SK-N-SH treated with all-trans-retinoic acid at 6 μM for 48 hours (cell line): ENCODE results near the gene WDR59.

ENCODE experiments used
- ATAC-seq: fragments of 200-7000 bp; cut with Tn5 transposase; 3 replicates; pipeline ENCODE4 v1.9.1; 2020; ENCODE audit warnings: mild to moderate bottlenecking, moderate library complexity
- ARNTL ChIP-seq: fragments of 450-650 bp; formaldehyde crosslinking; IDR thresholded peaks from 2 replicates; pipeline ENCODE4 v1.5.0; 2020; ENCODE audit warnings: low read depth, mild to moderate bottlenecking, moderate library complexity, borderline replicate concordance
- CSDC2 ChIP-seq: fragments of 250-450 bp; sonication (Bioruptor Pico); IDR thresholded peaks from 2 replicates; pipeline ENCODE4 v1.5.0; 2020; ENCODE audit warnings: mild to moderate bottlenecking, moderate library complexity
- ESRRG ChIP-seq: fragments of 250-450 bp; sonication (Bioruptor Pico); IDR thresholded peaks from 2 replicates; pipeline ENCODE4 v1.6.1; 2021; ENCODE audit warnings: mild to moderate bottlenecking
- GLIS3 ChIP-seq: fragments of 250-450 bp; sonication (Bioruptor Pico); IDR thresholded peaks from 2 replicates; pipeline ENCODE4 v1.5.0; 2020; ENCODE audit warnings: mild to moderate bottlenecking, moderate library complexity
- ISL1 ChIP-seq: fragments of 250-450 bp; sonication (Bioruptor Pico); IDR thresholded peaks from 2 replicates; pipeline ENCODE4 v2.1.2; 2022; ENCODE audit warnings: mild to moderate bottlenecking, moderate library complexity
- OSR1 ChIP-seq: fragments of 250-450 bp; sonication (Bioruptor Pico); IDR thresholded peaks from 2 replicates; pipeline ENCODE4 v1.8.0; 2022; ENCODE audit warnings: moderate library complexity, mild to moderate bottlenecking, inconsistent platforms
- PPARA ChIP-seq: fragments of 250-450 bp; sonication (Bioruptor Pico); IDR thresholded peaks from 2 replicates; pipeline ENCODE4 v1.5.0; 2020; ENCODE audit warnings: mild to moderate bottlenecking, borderline replicate concordance
- RARB ChIP-seq: fragments of 250-450 bp; sonication (Bioruptor Pico); IDR thresholded peaks from 2 replicates; pipeline ENCODE4 v1.8.0; 2021; ENCODE audit warnings: mild to moderate bottlenecking, moderate library complexity
- SNAI2 ChIP-seq: fragments of 250-450 bp; sonication (Bioruptor Pico); IDR thresholded peaks from 2 replicates; pipeline ENCODE4 v1.5.0; 2020; ENCODE audit warnings: mild to moderate bottlenecking, moderate library complexity
- TCF4 ChIP-seq: fragments of 250-450 bp; sonication (Bioruptor Pico); IDR thresholded peaks from 2 replicates; pipeline ENCODE4 v1.8.0; 2021; ENCODE audit warnings: mild to moderate bottlenecking, moderate library complexity, borderline replicate concordance
- TOX ChIP-seq: fragments of 250-450 bp; sonication (Bioruptor Pico); IDR thresholded peaks from 2 replicates; pipeline ENCODE4 v1.8.0; 2021; ENCODE audit warnings: mild to moderate bottlenecking, moderate library complexity, borderline replicate concordance
- ZC3H10 ChIP-seq: fragments of 250-450 bp; sonication (Bioruptor Pico); IDR thresholded peaks from 2 replicates; pipeline ENCODE4 v1.5.1; 2021; ENCODE audit warnings: mild to moderate bottlenecking, moderate library complexity
- ZFP3 ChIP-seq: fragments of 250-450 bp; sonication (Bioruptor Pico); IDR thresholded peaks from 2 replicates; pipeline ENCODE4 v1.5.0; 2020; ENCODE audit warnings: mild to moderate bottlenecking, moderate library complexity
- ZFP30 ChIP-seq: fragments of 450-650 bp; formaldehyde crosslinking; IDR thresholded peaks from 2 replicates; pipeline ENCODE4 v1.5.0; 2022; ENCODE audit warnings: mild to moderate bottlenecking, moderate library complexity
- ZNF565 ChIP-seq: fragments of 450-650 bp; formaldehyde crosslinking; conservative IDR thresholded peaks from 2 replicates; pipeline ENCODE4 v1.5.0; 2020; ENCODE audit warnings: low read depth, mild to moderate bottlenecking, moderate library complexity
- ZNF70 ChIP-seq: fragments of 450-650 bp; formaldehyde crosslinking; IDR thresholded peaks from 2 replicates; pipeline ENCODE4 v1.5.0; 2020; ENCODE audit warnings: mild to moderate bottlenecking, moderate library complexity
- TF ChIP-seq, protein P1 (sequence below): fragments of 250-450 bp; sonication (Bioruptor Pico); IDR thresholded peaks from 2 replicates; pipeline ENCODE4 v1.5.0; 2020; ENCODE audit warnings: mild to moderate bottlenecking, moderate library complexity
- TF ChIP-seq, protein P2 (sequence below): fragments of 250-450 bp; sonication (Bioruptor Pico); IDR thresholded peaks from 2 replicates; pipeline ENCODE4 v1.5.1; 2020; ENCODE audit warnings: low read depth, mild to moderate bottlenecking, moderate library complexity
- TF ChIP-seq, protein P3 (sequence below): fragments of 250-450 bp; sonication (Bioruptor Pico); IDR thresholded peaks from 2 replicates; pipeline ENCODE4 v1.8.0; 2021; ENCODE audit warnings: low read depth, mild to moderate bottlenecking, moderate library complexity, borderline replicate concordance
- TF ChIP-seq, protein P4 (sequence below): fragments of 250-450 bp; sonication (Bioruptor Pico); IDR thresholded peaks from 2 replicates; pipeline ENCODE4 v1.5.1; 2021; ENCODE audit warnings: mild to moderate bottlenecking, moderate library complexity

Gene WDR59

DNA sequence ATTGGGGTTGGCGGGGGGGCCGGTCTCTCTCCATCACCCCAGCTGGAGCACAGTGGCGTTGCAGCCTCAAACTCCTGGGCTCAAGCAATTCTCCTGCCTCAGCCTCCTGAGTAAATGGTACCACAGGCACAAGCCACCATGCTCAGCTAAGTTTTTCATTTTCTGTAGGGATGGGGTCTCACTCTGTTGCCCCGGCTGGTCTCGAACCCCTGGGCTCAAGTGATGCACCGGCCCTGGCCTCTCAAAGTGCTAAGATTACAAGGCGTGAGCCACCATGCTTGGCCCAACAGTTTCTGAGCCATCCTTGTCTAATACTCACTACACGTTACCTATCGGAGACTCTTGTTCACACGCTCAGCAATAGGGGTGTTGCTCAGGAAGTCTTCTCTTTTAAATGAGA, 11.6 kb downstream of the WDR59 start:
- no peak for ATAC-seq
- TF ChIP-seq, protein P1, sequence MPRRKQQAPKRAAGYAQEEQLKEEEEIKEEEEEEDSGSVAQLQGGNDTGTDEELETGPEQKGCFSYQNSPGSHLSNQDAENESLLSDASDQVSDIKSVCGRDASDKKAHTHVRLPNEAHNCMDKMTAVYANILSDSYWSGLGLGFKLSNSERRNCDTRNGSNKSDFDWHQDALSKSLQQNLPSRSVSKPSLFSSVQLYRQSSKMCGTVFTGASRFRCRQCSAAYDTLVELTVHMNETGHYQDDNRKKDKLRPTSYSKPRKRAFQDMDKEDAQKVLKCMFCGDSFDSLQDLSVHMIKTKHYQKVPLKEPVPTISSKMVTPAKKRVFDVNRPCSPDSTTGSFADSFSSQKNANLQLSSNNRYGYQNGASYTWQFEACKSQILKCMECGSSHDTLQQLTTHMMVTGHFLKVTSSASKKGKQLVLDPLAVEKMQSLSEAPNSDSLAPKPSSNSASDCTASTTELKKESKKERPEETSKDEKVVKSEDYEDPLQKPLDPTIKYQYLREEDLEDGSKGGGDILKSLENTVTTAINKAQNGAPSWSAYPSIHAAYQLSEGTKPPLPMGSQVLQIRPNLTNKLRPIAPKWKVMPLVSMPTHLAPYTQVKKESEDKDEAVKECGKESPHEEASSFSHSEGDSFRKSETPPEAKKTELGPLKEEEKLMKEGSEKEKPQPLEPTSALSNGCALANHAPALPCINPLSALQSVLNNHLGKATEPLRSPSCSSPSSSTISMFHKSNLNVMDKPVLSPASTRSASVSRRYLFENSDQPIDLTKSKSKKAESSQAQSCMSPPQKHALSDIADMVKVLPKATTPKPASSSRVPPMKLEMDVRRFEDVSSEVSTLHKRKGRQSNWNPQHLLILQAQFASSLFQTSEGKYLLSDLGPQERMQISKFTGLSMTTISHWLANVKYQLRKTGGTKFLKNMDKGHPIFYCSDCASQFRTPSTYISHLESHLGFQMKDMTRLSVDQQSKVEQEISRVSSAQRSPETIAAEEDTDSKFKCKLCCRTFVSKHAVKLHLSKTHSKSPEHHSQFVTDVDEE, result no peak
- TF ChIP-seq, protein P2, sequence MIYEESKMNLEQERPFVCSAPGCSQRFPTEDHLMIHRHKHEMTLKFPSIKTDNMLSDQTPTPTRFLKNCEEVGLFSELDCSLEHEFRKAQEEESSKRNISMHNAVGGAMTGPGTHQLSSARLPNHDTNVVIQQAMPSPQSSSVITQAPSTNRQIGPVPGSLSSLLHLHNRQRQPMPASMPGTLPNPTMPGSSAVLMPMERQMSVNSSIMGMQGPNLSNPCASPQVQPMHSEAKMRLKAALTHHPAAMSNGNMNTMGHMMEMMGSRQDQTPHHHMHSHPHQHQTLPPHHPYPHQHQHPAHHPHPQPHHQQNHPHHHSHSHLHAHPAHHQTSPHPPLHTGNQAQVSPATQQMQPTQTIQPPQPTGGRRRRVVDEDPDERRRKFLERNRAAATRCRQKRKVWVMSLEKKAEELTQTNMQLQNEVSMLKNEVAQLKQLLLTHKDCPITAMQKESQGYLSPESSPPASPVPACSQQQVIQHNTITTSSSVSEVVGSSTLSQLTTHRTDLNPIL (CRISPR knock-in tag), result no peak
- no peak for TF ChIP-seq OSR1
- no peak for TF ChIP-seq GLIS3
- no peak for TF ChIP-seq ZC3H10 (CRISPR knock-in tag)
- TF ChIP-seq ZFP3 (CRISPR knock-in tag), result no peak
- no peak for TF ChIP-seq ZFP30 (CRISPR knock-in tag)
- TF ChIP-seq ESRRG (CRISPR knock-in tag), result no peak
- TF ChIP-seq TOX (CRISPR knock-in tag), result no peak
- no peak for TF ChIP-seq CSDC2

DNA sequence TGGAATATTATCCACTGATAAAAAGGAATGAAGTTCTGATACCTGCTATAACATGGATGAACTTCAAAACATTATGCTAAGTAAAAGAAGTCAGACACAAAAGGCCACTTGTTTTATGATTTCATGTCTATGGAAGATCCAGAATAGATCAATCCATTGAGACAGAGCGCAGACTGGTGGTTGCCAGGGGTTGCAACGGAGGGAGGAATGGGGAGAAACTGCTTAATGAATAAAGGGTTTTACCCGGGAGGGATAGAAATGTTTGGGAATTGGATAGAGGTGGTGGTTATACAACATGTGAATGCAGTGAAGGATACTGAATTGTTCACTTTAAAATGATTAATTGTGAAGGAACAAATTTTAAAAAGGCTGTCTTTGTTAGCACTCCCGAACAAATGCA, 30.2 kb downstream of the WDR59 start:
- ATAC-seq, result no peak
- TF ChIP-seq ARNTL, result no peak

DNA sequence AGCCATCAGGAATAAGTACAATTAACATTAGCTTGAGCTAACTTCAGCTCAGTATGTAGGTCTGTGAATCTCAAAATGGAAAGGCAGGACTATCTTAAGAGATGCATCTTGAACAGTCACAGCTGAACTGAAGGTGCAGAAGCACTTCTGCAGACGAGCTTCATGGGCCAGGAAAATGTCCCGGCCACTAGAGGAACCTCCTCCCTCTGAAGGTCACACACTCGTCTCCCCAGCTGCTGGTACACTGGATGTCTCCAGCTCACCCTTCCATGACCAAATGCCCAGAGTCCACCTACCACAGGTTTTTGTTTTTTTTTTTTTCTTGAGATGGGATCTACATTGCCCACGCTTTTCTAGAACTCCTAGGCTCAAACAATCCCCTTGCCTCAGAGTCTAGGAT, 33.2 kb downstream of the WDR59 start:
- ATAC-seq, result no peak
- TF ChIP-seq GLIS3 (no peak), ARNTL (no peak), ZFP3 (CRISPR knock-in tag) (no peak), RARB (CRISPR knock-in tag) (no peak), CSDC2 (no peak), ZC3H10 (CRISPR knock-in tag) (no peak), PPARA (CRISPR knock-in tag) (no peak), ZNF565 (CRISPR knock-in tag) (no peak), TOX (CRISPR knock-in tag) (no peak), ZFP30 (CRISPR knock-in tag) (no peak), ZNF70 (CRISPR knock-in tag) (no peak), SNAI2 (CRISPR knock-in tag) (no peak), ESRRG (CRISPR knock-in tag) (no peak)
- TF ChIP-seq, protein P2 (CRISPR knock-in tag), result no peak
- TF ChIP-seq, protein P3, sequence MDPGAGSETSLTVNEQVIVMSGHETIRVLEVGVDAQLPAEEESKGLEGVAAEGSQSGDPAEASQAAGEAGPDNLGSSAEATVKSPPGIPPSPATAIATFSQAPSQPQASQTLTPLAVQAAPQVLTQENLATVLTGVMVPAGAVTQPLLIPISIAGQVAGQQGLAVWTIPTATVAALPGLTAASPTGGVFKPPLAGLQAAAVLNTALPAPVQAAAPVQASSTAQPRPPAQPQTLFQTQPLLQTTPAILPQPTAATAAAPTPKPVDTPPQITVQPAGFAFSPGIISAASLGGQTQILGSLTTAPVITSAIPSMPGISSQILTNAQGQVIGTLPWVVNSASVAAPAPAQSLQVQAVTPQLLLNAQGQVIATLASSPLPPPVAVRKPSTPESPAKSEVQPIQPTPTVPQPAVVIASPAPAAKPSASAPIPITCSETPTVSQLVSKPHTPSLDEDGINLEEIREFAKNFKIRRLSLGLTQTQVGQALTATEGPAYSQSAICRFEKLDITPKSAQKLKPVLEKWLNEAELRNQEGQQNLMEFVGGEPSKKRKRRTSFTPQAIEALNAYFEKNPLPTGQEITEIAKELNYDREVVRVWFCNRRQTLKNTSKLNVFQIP, result no peak
- TF ChIP-seq, protein P1, result no peak

DNA sequence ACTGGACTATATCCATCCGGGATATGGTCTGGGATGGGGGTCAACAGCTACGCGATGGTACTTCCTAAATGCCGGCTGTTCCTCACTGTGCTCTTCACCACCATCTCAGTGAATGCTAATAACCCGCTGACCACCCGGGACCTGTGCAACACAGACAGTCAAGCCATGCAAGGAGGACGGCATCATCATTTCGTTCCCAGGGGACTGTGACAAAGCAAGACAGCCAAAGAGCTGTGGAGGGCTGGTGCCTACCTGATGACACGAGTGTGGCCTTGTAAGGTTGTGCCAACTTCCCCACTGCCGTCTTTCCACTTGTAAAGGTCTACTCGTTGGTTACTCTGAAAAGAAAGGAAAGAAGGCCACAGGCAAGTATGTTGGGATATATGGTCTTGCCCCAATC, 33.7 kb downstream of the WDR59 start:
- TF ChIP-seq GLIS3 (no peak), PPARA (CRISPR knock-in tag) (no peak), TCF4 (CRISPR knock-in tag) (no peak), ISL1 (CRISPR knock-in tag) (no peak), ZC3H10 (CRISPR knock-in tag) (no peak)
- TF ChIP-seq, protein P4, sequence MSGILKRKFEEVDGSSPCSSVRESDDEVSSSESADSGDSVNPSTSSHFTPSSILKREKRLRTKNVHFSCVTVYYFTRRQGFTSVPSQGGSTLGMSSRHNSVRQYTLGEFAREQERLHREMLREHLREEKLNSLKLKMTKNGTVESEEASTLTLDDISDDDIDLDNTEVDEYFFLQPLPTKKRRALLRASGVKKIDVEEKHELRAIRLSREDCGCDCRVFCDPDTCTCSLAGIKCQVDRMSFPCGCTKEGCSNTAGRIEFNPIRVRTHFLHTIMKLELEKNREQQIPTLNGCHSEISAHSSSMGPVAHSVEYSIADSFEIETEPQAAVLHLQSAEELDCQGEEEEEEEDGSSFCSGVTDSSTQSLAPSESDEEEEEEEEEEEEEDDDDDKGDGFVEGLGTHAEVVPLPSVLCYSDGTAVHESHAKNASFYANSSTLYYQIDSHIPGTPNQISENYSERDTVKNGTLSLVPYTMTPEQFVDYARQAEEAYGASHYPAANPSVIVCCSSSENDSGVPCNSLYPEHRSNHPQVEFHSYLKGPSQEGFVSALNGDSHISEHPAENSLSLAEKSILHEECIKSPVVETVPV (CRISPR knock-in tag), result no peak
- TF ChIP-seq, protein P3, result no peak
- ATAC-seq, result no peak
